NB4 (cell line): ENCODE results near the gene PNMA8A.

Experiments used
- CTCF ChIP-seq: IDR thresholded peaks from one replicate; pipeline ENCODE4 v1.5.1; 2012; ENCODE audit warnings: low read depth, low read length
- POLR2A ChIP-seq: IDR thresholded peaks from 2 replicates; pipeline ENCODE4 v1.6.1; 2011; ENCODE audit warnings: mild to moderate bottlenecking; ENCODE audit not compliant: insufficient read length; ENCODE audit errors: extremely low read depth

GRCh38 chr19:46486358-46486757 is 15.0 kb upstream of the PNMA8A start:
- TF ChIP-seq CTCF (no peak), POLR2A (no peak)
